ENCODE results near the gene NUDT3.

DNA sequence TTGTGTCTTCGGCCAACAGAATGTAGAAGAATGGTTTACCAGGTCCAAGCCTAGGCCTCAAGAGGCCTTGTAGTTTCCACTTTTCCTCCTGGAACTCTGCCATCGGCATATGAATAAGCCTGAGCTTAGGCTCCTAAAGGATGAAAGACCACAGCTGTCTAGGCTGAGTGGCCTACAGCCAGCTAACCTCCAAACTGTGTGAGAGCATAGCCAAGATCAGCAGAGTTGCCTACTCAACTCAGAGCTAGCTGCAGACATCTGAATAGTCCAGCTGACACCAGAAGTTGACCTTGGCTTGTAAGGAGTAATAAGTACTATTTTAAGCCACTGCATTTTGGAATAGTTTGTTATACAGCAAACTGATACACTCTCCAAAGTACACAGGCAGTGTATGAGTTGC, 91.1 kb downstream of the NUDT3 start:
- TF ChIP-seq SP1 (IDR thresholded peaks at IDR 0.05) (no peak), ARNT (IDR thresholded peaks at IDR 0.05) (no peak), SUZ12 (IDR thresholded peaks at IDR 0.05) (no peak), ZNF384 (IDR thresholded peaks at IDR 0.05) (no peak), BHLHE40 (IDR thresholded peaks at IDR 0.05; ENCODE audit: borderline replicate concordance) (no peak), NFRKB (IDR thresholded peaks at IDR 0.05) (no peak), TARDBP (IDR thresholded peaks at IDR 0.05) (no peak), FOXK2 (IDR thresholded peaks at IDR 0.05) (no peak), FOXA1 (IDR thresholded peaks at IDR 0.05) (no peak), ELF4 (IDR thresholded peaks at IDR 0.05) (no peak), L3MBTL2 (conservative IDR thresholded peaks at IDR 0.05) (no peak)

Measured in HEK293T (cell line).